ENCODE data around the gene MRPL27. TPM values are rescaled to one million over a fixed set of nuclear protein-coding genes. Genes with fewer than 3 reads are reported as not detected.

Gene MRPL27
- total RNA-seq, 1 experiment from 2014 or later, result 98.1 TPM

DNA sequence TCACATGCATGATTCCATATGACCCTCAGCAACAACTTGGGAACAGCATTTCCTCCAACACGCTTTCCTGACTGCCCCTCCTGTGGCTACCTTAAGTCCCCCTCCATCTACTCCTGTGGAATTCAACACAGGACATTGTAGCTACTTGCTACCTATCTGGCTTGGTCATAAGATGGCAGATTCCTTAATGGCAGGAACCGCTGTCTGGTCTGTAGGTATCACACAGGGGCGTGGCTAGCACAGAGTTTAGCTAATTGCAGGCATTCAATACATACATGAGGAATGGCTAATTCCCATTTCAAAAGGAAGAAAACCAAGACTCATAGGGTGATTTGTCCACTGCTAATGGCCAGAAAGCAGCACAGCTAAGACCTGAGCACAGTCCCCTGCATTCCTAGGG lies 15.7 kb upstream of the MRPL27 start:
- no peak for DNase-seq (ENCODE audit: low read depth)

DNA sequence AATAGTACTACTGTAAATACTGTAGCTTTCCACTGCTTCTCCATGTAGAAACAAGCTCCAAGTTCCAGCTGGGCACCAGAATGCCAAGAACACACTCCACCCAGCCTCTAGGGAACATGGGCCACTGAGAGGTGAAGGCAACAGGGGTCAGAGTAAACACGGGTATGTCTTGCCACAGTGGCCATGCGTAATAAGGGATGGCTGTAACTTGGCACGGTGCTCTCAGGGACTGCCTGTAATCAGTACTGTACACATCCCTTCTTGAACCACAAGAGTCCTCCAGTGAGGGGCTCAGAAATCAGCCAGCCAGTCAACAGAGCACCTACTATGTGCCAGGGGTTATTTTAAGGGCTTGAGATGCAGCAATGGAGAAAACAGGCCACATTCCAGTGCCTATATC lies 13.5 kb upstream of the MRPL27 start:
- DNase-seq (ENCODE audit: low read depth), result no peak

DNA sequence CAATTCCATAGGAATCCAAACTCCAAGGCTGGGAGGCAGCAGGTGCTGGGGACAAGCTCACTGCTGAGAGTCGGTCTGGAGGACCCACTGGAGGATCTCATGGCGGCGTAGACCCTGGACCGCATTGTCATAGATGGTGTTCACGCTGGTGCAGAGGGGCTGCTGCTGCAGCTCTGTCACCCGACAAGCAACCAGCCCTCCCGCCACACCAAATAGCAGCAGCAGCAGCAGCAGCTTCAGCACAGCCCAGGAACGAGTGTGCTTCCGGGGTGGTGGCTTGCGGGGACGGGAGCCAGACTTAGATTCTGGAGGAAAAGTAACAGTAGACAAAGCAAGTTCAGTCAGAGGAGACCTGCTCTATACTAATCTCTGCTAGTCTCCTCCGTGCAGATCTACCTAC lies 9.9 kb upstream of the MRPL27 start:
- DNase-seq (ENCODE audit: low read depth), result no peak

DNA sequence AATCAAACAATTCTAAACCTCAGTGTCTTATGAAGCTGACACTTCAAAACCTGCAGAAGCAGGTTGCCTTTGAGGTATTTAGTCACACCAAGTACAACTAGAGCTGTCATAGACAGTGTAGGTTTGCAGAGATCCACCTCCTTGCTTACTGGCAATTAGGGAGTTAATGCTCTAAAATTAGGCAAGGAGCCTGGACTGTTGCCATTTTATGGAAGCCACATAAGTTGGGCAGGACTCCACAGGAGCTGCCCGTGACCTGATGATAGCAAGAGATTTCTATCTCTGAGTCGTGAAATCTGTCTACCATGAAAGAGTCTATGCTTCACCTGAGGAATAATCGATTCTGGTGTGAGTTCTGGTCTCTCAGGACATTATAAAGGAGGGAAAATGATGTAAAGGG lies 8.9 kb upstream of the MRPL27 start:
- no peak for DNase-seq (ENCODE audit: low read depth)

DNA sequence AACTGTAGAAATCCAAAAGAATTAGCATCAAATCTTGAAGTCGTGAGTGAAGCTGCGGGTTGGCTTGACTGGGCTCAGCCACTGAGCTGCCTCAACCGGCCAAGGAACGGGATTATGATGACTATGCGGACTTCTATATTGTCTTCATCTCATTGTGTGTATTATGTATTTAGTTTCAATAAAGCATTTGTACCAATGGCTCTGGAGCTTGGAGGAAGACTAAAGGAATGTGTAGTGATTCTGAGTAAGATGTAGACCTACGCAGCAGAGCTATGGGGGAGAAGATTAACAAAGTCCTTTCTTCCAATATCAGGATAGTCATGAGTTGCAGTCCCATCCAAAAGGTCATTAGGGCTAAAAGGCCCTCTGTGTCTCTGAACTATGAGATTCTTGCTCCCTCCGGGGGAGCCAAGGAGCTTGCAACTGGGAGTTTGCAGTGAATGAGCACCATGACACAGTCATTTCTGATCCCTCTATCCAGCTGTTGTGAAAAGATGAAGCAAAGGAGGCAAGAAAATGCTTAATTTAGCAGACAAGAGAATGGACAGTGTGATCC lies 8.4 kb upstream of the MRPL27 start:
- no peak for DNase-seq (ENCODE audit: low read depth)

DNA sequence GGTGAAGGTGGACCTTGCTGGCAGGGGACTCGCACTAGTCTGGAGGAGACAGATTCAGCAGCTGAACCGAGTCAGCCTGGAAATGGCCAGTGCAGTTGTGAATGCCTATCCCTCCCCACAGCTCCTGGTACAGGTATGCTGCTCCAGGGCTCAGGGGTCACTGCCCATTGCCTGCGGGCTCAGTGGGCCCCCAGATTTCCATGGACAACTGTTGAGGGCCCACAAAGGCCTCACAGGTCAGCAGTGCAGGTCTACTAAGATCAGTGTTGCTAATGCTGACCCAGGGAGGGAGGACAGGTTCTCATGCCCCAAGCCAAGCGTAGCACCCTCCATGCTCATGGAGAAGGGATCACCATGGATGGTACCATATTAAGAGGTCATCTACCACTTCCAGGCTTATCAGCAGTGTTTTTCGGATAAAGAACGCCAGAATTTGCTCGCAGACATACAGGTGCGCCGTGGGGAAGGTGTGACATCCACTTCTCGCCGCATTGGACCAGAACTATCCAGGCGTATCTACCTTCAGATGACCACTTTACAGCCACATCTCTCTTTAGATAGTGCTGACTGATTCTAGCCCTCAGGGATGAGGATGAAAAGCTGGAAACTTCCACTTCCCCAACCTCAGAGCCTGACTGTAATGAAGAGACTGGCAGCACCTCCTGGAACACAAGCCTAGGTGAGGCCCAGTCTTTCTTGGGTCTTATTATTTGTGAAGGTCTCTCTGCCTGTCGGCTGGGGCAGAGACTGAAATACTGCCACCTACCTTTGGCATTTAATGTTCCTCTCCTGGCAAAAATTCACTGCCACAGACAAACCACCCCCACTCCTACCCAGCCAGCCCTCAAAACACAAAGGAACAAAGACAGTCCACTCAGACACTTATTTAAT lies 7.6 kb upstream of the MRPL27 start:
- DNase-seq (ENCODE audit: low read depth), result no peak

DNA sequence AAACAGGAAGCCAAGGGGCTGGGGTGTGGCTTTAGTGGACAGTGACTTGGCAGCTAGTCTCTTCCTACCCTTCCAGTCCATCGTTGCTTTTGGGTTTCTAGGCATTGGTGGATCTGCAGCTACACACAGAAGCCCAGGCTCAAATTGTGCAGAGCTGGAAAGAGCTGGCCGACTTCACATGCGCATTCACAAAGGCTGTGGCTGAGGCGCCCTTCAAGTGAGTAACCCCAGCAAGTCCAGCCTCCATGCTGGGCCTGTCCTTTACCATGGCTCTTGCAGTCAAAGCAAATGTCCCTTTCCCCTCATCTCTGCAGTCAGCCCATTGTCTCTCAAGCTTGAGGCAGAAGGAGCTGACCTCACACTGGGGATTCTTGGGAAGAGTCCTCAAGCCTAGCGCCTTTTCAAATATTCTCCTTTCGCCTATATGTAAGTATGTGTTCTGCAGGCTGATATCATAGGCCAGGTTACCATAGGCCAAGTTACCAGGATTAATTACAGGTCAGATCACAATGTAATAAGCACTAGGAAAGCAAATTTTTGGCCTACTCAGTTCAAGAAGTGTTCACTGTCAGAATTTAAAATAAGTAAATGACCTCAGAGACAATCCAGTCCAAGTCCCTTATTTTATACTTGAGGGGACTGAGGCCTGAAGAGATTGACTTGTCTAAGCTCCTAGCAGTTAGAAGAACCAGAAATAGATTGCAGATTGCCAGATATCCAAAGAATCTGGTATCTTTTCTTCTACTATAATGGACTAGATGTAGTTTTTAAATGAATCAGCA lies 6.6 kb upstream of the MRPL27 start:
- no peak for DNase-seq (ENCODE audit: low read depth)

DNA sequence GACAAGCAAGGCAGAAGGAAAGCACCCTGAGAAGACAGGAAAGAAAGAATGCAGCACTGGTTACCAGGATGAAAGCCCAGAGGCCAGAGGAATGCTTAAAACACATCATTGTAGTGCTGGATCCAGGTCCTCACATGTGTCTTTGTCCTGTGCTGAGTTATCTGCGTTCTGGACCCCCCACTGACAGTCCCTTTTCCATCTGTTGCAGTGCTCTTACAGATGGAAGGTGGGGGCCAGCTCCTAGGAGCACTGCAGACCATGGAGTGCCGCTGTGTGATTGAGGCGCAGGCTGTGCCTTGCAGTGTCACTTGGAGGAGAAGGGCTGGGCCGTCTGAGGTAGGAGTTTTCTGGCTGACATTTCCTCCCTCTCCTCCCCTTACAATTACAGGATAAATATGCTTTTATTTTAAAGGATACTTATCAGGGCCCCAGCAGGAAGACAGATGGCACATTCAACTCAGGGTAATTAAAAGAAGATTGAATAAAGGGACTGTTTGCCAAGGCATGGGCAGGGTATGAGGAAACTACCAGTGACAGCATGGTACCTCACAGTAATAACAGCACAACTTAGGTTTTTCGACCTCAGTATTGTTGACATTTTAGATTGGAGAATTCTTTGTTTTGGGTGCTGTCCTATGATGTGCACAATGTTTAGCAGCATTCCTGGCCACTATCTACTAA lies 3.0 kb upstream of the MRPL27 start:
- DNase-seq (ENCODE audit: low read depth), result no peak

DNA sequence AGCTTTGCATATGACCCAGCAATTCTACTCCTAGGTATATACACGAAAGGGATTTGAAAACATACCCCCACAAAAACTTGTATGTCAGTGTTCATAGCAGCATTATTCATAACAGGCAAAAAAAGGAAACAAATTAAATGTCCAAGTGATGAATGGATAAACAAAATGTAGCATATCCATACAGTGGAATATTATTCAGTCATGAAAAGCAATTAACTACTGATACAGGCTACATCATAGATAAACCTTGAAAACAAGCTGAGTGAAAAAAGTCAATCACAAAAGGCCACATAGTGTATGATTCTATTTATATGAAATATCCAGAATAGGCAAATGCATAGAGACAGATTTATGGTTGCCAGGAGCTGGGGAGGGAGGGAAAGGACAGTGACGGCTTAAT lies 721 bp upstream of the MRPL27 start:
- no peak for DNase-seq (ENCODE audit: low read depth)

DNA sequence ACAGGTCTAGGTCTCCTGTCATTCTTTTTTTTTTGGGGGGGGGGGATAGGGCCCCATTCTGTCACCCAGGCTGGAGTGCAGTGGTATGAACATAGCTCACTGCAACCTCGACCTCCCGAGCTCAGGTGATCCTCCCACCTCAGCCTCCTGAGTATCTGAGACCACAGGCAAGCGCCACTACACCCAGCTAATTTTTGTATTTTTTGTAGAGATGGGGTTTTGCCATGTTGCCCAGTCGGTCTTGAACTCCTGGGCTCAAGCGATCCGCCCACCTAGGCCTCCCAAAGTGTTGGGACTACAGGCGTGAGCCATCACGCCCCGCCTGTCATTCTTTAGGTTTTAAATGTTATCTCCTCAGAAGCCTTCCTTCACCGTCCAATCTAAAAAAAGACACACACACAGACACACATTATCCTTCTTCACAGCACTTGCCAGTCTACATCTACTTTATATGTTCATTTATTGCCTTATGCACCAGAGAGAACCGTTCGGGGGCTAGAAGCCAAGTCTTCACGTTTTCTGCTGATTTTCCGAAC lies 694 bp downstream of the MRPL27 start:
- DNase-seq (ENCODE audit: low read depth), result no peak

DNA sequence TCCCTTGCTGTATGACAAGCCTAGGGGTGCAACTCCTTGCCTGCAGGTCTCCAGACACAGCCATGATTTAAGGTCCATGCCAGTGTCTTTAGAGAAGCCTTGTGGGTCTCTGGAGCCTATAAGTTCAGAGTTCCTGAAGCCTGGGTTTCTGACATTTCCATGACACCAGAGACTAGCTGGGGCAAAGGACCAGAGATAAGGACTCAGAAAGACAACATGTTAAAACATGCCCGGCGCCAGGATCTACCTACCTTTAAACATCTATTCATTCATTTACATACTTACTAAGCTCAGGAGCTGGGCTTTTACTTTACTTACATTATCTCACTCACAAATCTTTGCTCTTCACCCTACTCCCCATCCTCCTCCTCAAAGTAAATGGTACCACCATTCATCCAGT lies 1.5 kb downstream of the MRPL27 start:
- DNase-seq (ENCODE audit: low read depth), result no peak

DNA sequence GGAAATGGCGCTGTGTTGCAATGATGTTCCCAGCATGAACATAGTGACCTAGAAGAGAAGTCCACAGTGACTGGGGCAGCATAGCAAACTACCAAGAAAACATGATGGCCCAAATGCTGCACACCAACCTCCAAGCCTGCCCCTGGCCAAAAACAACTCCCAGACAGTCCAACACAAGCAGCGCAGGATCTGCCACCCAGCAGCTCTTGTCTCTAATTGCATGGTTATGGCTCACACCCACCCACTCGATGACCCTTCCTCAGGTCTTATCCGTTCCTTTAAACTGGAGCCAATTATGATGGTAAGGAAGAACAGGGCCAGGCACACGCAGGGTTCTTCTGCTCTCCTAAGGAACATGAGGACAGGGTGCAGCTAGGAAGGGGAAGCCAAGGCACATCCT lies 2.9 kb downstream of the MRPL27 start:
- no peak for DNase-seq (ENCODE audit: low read depth)

DNA sequence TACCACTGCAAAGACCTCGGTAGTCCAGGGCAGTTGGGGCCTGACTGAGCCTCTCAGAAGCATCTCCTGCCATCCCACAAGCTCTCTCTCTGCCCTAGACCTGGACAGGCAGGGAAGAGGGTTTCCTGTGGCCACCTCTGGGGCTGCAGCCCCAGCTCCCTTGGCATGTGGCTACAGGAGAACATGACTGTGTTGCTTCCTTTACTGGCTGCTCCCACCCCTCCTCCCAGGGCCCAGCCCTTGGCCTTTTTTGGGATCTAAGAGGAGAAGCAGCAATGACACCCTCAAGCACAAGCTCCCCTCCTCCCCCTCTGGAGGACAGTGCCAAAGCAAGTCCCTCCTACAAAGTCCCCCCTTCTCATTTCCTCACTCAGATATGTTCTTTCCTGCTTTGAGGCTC lies 5.6 kb downstream of the MRPL27 start:
- DNase-seq (ENCODE audit: low read depth), result no peak

DNA sequence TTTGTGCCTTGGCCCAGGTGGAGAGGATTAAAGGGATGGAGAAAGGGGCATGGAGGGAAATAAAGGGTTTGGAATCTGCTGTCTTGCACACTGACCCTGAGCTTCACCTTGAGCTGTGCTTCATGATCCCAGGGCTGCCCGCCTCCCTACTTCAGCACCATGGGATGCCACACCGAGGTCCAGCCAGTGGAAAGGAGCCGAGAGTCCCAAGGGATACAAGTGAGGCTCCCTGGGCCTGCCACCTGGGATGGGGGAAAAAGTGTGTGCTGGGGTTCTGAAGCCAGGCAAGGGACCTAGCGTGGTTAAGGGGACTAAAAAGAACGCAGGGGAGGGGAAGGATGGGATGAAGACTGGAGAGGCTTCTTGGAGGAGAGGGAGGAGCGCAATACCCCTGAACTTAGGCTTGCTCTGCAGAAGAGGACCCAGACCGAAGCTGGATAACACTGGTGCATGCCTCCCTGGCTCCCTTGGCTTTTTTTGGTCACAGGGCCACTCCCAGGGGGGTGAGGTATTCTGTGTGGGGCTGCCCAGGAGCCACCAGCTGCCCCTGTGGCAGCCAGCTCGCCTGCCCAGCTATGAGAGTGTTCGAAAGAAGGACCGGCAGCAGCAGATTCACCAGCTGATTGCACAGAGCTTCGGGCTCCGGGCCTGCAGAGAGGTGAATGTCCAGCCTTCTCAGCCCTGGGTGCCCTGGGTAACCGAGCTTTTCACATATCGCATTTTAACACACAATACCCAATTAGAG lies 7.2 kb downstream of the MRPL27 start:
- no peak for DNase-seq (ENCODE audit: low read depth)

DNA sequence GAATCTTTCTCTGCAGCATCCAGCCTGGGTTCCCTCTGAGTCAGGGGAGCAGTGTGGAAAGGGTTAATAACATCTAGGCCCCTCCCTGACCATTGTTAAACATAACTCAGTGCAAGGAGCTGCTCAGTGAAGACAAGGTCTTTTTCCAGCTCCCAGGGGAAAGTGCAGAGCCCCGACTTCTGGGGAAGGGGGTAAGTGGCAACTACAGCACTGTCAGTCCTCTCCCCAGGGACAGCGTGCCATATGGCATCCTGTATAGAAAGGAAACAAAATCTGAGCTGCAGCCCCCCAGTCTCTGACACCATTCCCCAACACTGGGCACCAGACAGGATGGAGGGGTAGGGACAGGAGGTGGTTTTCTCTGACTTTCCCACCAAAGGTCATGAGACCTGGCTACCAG lies 7.8 kb downstream of the MRPL27 start:
- no peak for DNase-seq (ENCODE audit: low read depth)

DNA sequence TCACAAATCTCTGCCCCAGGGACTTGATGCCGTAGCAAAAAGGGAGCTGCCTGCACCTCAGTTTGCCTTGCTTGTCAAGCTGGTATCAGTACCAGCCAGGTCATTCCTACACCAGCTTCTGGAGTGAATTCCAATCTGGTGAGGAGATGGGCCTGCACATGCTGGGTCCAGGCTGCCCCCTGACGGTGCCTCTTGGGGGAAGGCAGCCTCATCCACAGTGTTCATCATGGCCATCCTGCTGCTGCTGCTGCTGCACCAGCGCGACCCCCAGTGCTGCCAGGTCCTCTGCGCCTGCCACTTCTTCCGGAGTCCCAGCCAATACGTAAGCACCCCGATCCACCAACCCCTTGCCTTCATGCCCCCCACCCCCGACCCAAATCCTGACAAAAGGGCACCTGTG lies 8.3 kb downstream of the MRPL27 start:
- DNase-seq (ENCODE audit: low read depth), result peak; percentile 49

DNA sequence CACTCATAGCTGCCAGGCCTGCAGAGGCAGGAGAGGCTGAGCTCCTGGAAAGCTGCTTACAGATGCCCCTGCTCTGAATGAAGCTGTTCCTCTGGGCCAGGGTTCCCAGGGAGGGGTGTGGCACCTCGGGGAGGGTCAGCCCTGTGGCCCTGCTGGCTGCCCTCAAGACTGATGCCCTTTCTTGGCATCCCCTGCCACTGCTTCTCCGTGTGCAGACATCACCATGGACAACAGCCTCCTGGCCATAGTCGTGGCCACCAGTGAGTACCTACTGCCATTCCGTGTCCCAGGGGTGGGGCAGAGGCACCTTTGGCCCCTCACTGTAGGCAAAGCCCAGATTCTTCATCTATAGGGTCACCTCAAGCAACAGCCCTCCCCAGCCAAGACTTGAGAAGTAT lies 8.9 kb downstream of the MRPL27 start:
- DNase-seq (ENCODE audit: low read depth), result no peak

DNA sequence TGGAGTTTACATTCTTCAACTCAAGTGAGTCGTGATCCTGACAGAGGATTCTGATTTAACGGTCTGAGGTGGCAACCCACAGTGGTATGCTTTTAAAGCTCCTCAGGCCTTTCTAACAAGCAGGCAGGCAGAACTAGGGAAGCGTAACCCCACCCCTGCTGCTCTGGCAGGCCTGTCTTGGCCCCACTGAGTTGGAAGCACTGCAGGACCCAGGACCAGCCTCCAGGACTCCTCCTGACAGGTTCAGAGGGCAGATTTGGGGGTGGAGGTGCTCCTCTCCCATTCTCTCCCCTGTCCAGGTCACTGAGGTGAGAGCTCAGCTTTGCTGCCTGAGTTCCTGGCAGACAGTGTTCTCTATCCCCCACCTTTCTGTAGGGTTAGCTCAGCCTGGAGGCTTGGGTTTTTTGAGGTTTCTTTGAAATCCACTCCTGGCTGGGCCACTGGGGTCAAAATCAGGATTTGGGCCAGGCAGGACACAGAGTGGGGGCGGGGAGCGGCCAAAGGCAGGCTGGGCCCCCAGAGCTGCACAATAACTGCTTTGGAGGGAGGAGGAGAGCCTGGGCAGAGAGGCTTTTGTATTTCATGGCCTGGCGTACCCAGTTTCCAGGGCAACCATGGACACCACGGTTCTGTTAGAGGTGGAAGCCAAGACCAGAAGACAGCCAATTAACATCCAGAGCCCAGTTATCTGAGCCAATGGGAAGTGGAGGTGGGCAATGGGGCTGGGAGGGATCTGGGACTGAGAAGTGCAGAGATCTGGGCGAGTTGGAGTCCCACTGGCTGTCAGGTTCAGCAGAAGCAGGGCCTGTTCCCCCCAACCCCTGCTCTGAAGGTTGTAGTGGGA lies 9.5 kb downstream of the MRPL27 start:
- DNase-seq (ENCODE audit: low read depth), result no peak

DNA sequence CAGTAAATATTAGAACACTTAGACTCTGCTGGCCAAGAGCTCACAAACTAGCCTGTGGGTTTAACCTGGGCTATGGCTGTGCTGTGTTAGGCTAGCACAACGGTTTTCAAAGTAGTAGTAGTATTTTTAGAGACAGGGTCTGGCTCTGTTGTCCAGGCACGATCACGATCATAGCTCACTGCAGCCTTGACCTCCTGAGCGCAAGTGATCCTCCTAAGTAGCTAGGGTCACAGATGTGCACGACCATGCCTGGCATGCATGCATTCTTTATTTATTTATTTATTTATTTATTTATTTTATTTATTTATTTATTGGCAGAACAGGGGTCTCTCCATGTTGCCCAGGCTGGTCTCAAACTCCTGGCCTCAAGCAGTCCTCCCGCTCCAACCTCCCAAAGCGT lies 10.3 kb downstream of the MRPL27 start:
- DNase-seq (ENCODE audit: low read depth), result no peak
